SH-SY5Y (cell line): ENCODE results near the gene SLC45A3.

Experiments used
- GATA2 ChIP-seq: IDR thresholded peaks from 2 replicates; pipeline ENCODE4 v1.6.1; 2011; ENCODE audit warnings: mild to moderate bottlenecking, low read depth, low read length
- GATA3 ChIP-seq: IDR thresholded peaks from 2 replicates; pipeline ENCODE4 v1.6.1; 2011; ENCODE audit warnings: low read depth, mild to moderate bottlenecking, low read length, moderate library complexity

DNA sequence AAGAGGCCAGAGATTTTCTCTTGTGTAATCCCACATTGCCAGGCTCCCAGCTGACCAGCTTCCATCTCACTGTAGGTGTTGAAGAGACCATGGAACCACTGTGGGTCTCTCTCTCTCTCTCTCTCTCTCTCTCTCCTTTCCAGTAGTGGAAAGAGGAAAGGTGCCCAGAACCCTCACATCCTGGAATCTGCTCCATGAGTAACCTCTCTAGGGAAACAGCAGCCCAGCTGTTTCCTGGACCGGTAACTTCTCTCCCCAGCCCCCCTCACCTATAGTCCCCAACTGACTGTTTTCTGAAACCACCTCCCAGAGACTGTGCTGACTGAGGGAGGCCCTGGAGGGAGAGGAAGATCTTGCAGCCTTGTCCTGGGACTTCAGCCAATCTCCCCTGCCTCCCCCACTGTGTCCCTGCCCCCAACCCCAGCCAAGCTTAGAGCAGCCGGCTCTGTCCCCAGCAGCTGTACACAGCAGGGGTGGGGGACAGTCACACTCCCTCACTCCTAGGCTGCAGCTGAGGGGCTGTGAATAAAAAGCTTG, 20.6 kb upstream of the SLC45A3 start:
- TF ChIP-seq GATA2, result no peak
- TF ChIP-seq GATA3, result no peak
